ENCODE measurements around the gene GTF3C4. TPM values are rescaled to one million over a fixed set of nuclear protein-coding genes. Genes with fewer than 3 reads are reported as not detected.

Gene GTF3C4
- total RNA-seq, 1 donor from 2014 or later = 27.9 TPM

DNA sequence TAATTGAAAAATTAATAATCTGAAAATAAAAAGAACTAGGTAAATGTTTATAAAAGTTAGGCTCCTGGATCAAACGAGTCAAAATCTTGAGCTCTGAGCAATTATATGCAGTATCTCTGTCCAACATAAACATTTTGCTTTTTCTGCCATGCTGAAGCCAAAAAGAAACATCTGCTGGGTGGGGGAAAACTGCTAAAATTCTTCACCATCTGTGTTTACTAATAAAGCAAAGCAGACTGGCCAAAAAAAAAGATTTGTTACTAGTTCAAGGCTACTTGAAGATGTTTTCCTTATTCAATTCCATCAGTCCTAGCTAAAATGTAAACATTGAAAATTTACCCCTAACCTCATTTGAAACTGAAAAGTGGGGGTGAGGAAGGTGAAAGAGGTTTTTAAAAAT, 29.7 kb downstream of the GTF3C4 start:
- no peaks in the 10 kb centered on the region for H3K79me2 ChIP-seq (ENCODE audit: insufficient read depth, low read length)
- no peak for DNase-seq (ENCODE audit: low read depth)
- TF ChIP-seq, protein P1, sequence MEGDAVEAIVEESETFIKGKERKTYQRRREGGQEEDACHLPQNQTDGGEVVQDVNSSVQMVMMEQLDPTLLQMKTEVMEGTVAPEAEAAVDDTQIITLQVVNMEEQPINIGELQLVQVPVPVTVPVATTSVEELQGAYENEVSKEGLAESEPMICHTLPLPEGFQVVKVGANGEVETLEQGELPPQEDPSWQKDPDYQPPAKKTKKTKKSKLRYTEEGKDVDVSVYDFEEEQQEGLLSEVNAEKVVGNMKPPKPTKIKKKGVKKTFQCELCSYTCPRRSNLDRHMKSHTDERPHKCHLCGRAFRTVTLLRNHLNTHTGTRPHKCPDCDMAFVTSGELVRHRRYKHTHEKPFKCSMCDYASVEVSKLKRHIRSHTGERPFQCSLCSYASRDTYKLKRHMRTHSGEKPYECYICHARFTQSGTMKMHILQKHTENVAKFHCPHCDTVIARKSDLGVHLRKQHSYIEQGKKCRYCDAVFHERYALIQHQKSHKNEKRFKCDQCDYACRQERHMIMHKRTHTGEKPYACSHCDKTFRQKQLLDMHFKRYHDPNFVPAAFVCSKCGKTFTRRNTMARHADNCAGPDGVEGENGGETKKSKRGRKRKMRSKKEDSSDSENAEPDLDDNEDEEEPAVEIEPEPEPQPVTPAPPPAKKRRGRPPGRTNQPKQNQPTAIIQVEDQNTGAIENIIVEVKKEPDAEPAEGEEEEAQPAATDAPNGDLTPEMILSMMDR (IDR thresholded peaks at IDR 0.05; ENCODE audit: insufficient read depth, low read depth, low read length) = no peak
- no peak for TF ChIP-seq EZH2 (IDR thresholded peaks at IDR 0.05; ENCODE audit: insufficient read depth, low read length)
- peaks cover 3% of the 10 kb centered on the region for H3K27me3 Mint-ChIP-seq (ENCODE audit: low read depth, unreplicated experiment)
- no peak overlapping the region for H3K4me3 ChIP-seq (ENCODE audit: insufficient read depth, low read depth, low read length)
- no peaks in the 10 kb centered on the region for H3K36me3 ChIP-seq (ENCODE audit: insufficient read depth, low read length)
- H3K27ac ChIP-seq (ENCODE audit: low read depth, low read length) = no peak overlapping the region
- H3K4me3 Mint-ChIP-seq (ENCODE audit: unreplicated experiment) = no peak overlapping the region
- H3K27me3 ChIP-seq (ENCODE audit: insufficient read depth, low read length) = no peaks in the 10 kb centered on the region
- H3K27ac Mint-ChIP-seq (ENCODE audit: unreplicated experiment) = no peak overlapping the region
- H3K9ac ChIP-seq (ENCODE audit: low read length) = no peak overlapping the region
- no peak for FAIRE-seq
- no peak overlapping the region for H3K4me2 ChIP-seq (ENCODE audit: low read length)
- no peaks in the 10 kb centered on the region for H3K4me1 Mint-ChIP-seq (ENCODE audit: low read depth, unreplicated experiment)
- no peaks in the 10 kb centered on the region for H3K4me1 ChIP-seq (ENCODE audit: insufficient read depth, low read length)
- no peak overlapping the region for H2AFZ ChIP-seq (ENCODE audit: low read depth, low read length)
- peaks cover 3% of the 10 kb centered on the region for H3K36me3 Mint-ChIP-seq (ENCODE audit: low read depth, unreplicated experiment)
- peaks cover 30% of the 10 kb centered on the region for H3K9me3 Mint-ChIP-seq (ENCODE audit: unreplicated experiment)
- H3K9me3 ChIP-seq (ENCODE audit: insufficient read depth, low read depth, low read length) = no peaks in the 10 kb centered on the region
- no peaks in the 10 kb centered on the region for H4K20me1 ChIP-seq (ENCODE audit: insufficient read depth, low read length)

DNA sequence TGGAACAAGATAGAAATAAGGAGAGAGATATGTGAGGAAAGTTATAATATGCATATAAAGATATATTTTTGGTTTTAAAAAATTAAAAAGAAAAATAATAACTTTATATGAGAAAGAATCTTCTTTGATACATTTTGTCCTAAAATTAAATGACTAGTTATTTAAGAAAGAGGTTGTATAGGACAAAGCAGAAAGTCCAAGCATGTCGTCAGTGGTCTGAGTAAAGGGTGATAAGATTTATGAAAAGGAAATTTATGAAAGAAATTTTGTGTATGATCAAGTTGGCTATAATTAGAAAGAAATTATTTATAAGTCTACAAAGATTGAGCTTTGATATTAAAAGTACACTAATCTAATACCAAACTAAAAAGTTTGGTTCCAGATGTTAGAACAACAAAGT, 32.0 kb downstream of the GTF3C4 start:
- H3K4me3 Mint-ChIP-seq (ENCODE audit: unreplicated experiment) = no peak overlapping the region
- TF ChIP-seq EZH2 (IDR thresholded peaks at IDR 0.05; ENCODE audit: insufficient read depth, low read length) = no peak
- TF ChIP-seq, protein P1 (IDR thresholded peaks at IDR 0.05; ENCODE audit: insufficient read depth, low read depth, low read length) = no peak

DNA sequence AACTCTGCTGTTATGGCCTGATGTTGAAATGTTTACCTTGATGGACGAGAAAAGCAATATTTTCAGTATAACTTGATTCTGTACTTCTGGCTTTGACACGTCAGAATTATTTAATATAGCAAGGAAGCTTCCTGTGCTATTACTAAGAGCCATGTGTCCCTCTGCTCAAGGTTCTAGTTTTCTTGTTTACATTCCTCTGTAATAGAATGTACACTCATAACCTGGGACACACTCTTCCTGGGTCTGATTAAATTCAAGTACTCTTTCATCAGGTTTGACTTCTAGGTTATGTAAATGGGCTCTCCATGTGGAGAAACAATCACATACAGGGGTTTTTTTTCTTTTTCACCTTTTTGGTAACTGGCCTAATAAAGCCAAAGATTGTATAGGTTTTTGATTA, 33.1 kb downstream of the GTF3C4 start:
- H3K4me3 ChIP-seq (ENCODE audit: insufficient read depth, low read depth, low read length) = no peak overlapping the region
- H3K79me2 ChIP-seq (ENCODE audit: insufficient read depth, low read length) = no peaks in the 10 kb centered on the region
- no peak overlapping the region for H3K4me2 ChIP-seq (ENCODE audit: low read length)
- no peaks in the 10 kb centered on the region for H3K4me1 ChIP-seq (ENCODE audit: insufficient read depth, low read length)
- TF ChIP-seq EZH2 (IDR thresholded peaks at IDR 0.05; ENCODE audit: insufficient read depth, low read length) = no peak
- TF ChIP-seq, protein P1 (IDR thresholded peaks at IDR 0.05; ENCODE audit: insufficient read depth, low read depth, low read length) = no peak
- H3K9ac ChIP-seq (ENCODE audit: low read length) = no peak overlapping the region
- no peak overlapping the region for H3K27ac Mint-ChIP-seq (ENCODE audit: unreplicated experiment)
- H3K27ac ChIP-seq (ENCODE audit: low read depth, low read length) = no peak overlapping the region
- peaks cover 5% of the 10 kb centered on the region for H3K9me3 Mint-ChIP-seq (ENCODE audit: unreplicated experiment)
- peak; percentile 2 for DNase-seq (ENCODE audit: low read depth)
- no peaks in the 10 kb centered on the region for H3K9me3 ChIP-seq (ENCODE audit: insufficient read depth, low read depth, low read length)
- no peak overlapping the region for H2AFZ ChIP-seq (ENCODE audit: low read depth, low read length)
- no peaks in the 10 kb centered on the region for H3K4me1 Mint-ChIP-seq (ENCODE audit: low read depth, unreplicated experiment)
- H3K27me3 Mint-ChIP-seq (ENCODE audit: low read depth, unreplicated experiment) = peaks cover 4% of the 10 kb centered on the region
- no peaks in the 10 kb centered on the region for H3K36me3 ChIP-seq (ENCODE audit: insufficient read depth, low read length)
- peaks cover 3% of the 10 kb centered on the region for H3K27me3 ChIP-seq (ENCODE audit: insufficient read depth, low read length)
- H3K4me3 Mint-ChIP-seq (ENCODE audit: unreplicated experiment) = no peak overlapping the region
- H3K36me3 Mint-ChIP-seq (ENCODE audit: low read depth, unreplicated experiment) = no peaks in the 10 kb centered on the region
- FAIRE-seq = no peak
- H4K20me1 ChIP-seq (ENCODE audit: insufficient read depth, low read length) = no peaks in the 10 kb centered on the region

More for the DNA sequence above, 32.0 kb downstream of the GTF3C4 start:
- Mint-ChIP-seq H3K9me3 (ENCODE audit: unreplicated experiment) (peaks cover 14% of the 10 kb centered on the region), H3K27ac (ENCODE audit: unreplicated experiment) (no peak overlapping the region), H3K36me3 (ENCODE audit: low read depth, unreplicated experiment) (no peaks in the 10 kb centered on the region), H3K27me3 (ENCODE audit: low read depth, unreplicated experiment) (peaks cover 3% of the 10 kb centered on the region), H3K4me1 (ENCODE audit: low read depth, unreplicated experiment) (no peaks in the 10 kb centered on the region)
- Histone ChIP-seq H2AFZ (ENCODE audit: low read depth, low read length) (no peak overlapping the region), H4K20me1 (ENCODE audit: insufficient read depth, low read length) (no peaks in the 10 kb centered on the region), H3K4me1 (ENCODE audit: insufficient read depth, low read length) (no peaks in the 10 kb centered on the region), H3K27me3 (ENCODE audit: insufficient read depth, low read length) (peaks cover 3% of the 10 kb centered on the region), H3K4me3 (ENCODE audit: insufficient read depth, low read depth, low read length) (no peak overlapping the region), H3K27ac (ENCODE audit: low read depth, low read length) (no peak overlapping the region), H3K9ac (ENCODE audit: low read length) (no peak overlapping the region), H3K79me2 (ENCODE audit: insufficient read depth, low read length) (no peaks in the 10 kb centered on the region), H3K4me2 (ENCODE audit: low read length) (no peak overlapping the region), H3K9me3 (ENCODE audit: insufficient read depth, low read depth, low read length) (no peaks in the 10 kb centered on the region), H3K36me3 (ENCODE audit: insufficient read depth, low read length) (no peaks in the 10 kb centered on the region)
- FAIRE-seq (no peak), DNase-seq (ENCODE audit: low read depth) (no peak)

All from astrocyte (in vitro differentiated cells and primary cell).